Right ventricle myocardium superior (tissue), 1 donor: ENCODE measurements around the gene RELL1. TPM values are rescaled to one million over a fixed set of nuclear protein-coding genes. Genes with fewer than 3 reads are reported as not detected.
A peak's percentile ranks its signal among the peaks of the same experiment; 100 is the strongest.

Experiments
- ATAC-seq: fragments of 200-7000 bp; cut with Tn5 transposase; one replicate; pipeline ENCODE4 v1.9.1; 2020; ENCODE audit warnings: mild to moderate bottlenecking; ENCODE audit not compliant: poor library complexity
- DNase-seq: peaks from one replicate; pipeline ENCODE4 v3.0.0-alpha.2; 2020
- intact Hi-C: fragments of 100-400 bp; cut with DNase I; formaldehyde crosslinking; loops from one replicate; pipeline ENCODE4 v1.11.2; 2022
- total RNA-seq: library from RNA; stranded (reverse); fragmentation: NEBNext Ultra II Directional; extraction: Animal tissue kit (Norgen Biotek cat#: 25700); gene quantifications from one replicate; pipeline ENCODE4 v1.2.1, GENCODE V29; 2021
- donor health status: DM: no; HTN: yes; CAD: no; lungs with severe emphysema.

Gene RELL1
- total RNA-seq, 1 donor from 2014 or later, result 15.8 TPM

DNA sequence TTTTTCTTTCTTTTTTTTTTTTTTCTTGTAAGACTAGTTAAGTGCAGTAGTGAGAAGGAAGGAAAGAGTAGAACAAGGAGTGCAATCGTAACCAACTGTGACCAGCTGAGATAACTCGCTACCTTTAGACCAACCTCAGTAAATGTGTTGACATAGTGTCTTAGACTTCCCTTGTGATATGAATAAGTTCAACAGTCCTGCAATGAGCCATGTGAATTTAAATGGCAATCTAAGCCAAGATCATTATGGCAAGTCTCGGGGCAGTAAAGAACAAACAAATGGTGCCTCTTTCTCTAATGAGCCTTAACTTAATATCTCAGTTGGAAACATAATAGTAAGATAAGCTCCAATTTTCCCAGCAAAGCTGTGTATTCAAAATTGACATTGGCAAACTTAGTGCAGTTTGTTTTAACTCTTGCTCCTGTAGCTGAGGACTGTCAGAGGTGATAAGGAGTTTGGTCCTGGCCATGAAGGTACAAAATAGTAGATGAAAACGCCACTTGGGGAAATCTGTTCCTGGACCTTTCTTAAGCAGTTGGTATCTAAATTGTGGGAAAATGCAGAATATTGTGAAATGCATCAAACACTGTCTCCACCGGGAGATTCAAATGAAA lies 13.8 kb upstream of the RELL1 start:
- ATAC-seq (no peak), DNase-seq (no peak)
- intact Hi-C loops, result no loop called here

GRCh38 chr4:37697566-37697965 lies 11.4 kb upstream of the RELL1 start:
- intact Hi-C loops, result no loop called here
- DNase-seq (no peak), ATAC-seq (no peak)

DNA sequence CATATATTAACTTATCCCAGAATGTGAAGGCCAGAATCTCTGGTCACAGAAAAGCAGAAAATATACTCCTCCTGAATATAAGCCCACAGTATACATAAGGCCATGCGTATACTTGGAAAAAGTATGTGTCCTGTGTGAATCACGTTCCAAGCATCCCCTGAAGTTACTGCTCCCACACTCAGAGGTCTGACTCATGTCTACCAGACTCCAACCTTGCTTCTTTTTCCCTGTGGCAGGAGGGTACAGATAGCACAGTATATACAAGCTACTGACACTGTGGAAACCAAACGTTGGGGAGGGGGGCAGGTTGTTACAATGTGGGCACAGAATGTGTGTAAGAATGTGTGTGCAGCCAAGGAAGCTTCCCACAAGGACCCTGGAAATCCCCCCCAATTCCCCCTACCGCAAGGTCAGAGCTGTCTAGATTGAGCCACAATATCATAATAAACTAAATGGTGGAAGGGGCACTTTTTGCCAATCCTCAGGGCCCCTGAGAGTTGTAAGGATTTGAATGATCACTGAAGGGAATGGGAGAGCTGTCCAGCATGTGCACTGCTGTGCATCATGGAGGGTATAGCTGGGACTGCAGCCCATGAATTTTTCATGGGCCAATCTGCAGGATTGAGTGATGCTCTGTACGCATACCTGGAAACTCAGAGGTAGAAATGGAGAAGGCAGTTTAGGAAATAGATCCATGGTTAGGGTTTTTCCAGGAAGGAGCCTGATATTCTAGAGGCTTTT lies 7.4 kb upstream of the RELL1 start:
- DNase-seq (no peak), ATAC-seq (no peak)
- intact Hi-C loops, result no loop called here

GRCh38 chr4:37693030-37693429 lies 6.9 kb upstream of the RELL1 start:
- intact Hi-C loops, result no loop called here
- DNase-seq (no peak), ATAC-seq (no peak)

GRCh38 chr4:37690976-37691375 lies 4.8 kb upstream of the RELL1 start:
- no peak for ATAC-seq
- DNase-seq, result no peak
- intact Hi-C loops, result no loop called here

- intact Hi-C loops, result loop anchor here (10.0 kb wide), 2 partner anchors 85 to 105 kb away; no protein-coding TSS in a partner anchor
- DNase-seq (no peak), ATAC-seq (no peak)
Measured at GRCh38 chr4:37689353-37690095, 3.3 kb upstream of the RELL1 start.

- ATAC-seq, result no peak
- DNase-seq, result no peak
- intact Hi-C loops, result loop anchor here (10.0 kb wide), 2 partner anchors 83 to 107 kb away; no protein-coding TSS in a partner anchor
Measured at GRCh38 chr4:37687681-37688080, 1.5 kb upstream of the RELL1 start.

DNA sequence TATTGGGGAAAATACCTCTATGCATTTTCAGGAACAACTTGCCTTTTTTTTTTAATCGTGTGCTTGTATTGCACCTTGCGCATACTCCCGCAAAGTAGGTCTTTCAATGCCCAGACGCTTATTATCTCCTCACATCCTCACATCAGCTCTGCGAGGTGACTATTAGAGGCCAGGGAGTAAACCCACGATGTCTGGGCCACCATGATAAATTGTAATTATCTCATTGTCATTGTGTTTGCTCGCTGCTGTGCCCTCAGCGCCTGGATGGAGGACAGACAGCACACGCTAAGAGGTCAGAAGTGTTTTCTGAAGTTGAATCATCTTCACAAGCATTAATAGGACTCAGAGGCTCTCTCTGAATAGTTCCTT lies 1.0 kb upstream of the RELL1 start:
- ATAC-seq, result no peak
- DNase-seq, result no peak
- intact Hi-C loops, result loop anchor here (10.0 kb wide), 2 partner anchors 82 to 108 kb away; no protein-coding TSS in a partner anchor

- no peak for DNase-seq
- ATAC-seq, result peak; percentile 47
- intact Hi-C loops, result loop anchor here (10.0 kb wide), 2 partner anchors 81 to 109 kb away; no protein-coding TSS in a partner anchor
Measured at GRCh38 chr4:37685823-37686372, 278 bp downstream of the RELL1 start.

DNA sequence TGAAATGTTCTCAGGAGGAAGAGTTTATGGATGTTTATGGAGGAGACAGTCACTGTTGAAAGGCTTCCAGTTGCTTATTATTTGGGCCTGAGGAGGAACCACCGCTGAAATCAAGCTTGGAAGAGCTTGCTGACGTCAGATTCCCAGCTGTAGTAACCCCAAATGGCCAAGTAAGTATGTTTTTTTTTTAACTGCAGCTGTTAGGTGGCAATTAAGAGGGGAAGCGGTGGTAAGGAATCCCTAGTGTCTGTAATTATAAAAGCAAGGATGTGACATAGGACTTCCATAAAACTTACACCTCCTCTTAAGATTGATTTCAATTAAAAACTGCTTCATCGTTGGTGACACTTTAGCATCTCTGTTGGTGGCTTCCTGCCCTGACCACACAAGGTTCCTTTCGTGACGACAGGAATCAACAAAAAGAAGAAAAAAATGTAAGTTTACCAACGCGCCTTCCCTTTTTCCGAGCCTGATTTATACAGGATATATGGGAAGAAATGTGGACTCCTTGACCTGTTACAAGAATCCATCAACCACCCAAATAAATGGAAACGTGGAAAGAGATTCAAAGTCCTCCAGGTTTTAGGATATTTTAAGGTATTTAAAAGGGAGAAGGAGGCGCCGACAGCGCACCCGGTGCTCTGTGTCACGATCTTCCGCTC lies 884 bp downstream of the RELL1 start:
- ATAC-seq, result peak; percentile 0
- intact Hi-C loops, result loop anchor here (10.0 kb wide), 2 partner anchors 80 to 110 kb away; no protein-coding TSS in a partner anchor
- DNase-seq, result no peak

- ATAC-seq, result no peak
- intact Hi-C loops, result loop anchor here (10.0 kb wide), 2 partner anchors 79 to 111 kb away; no protein-coding TSS in a partner anchor
- no peak for DNase-seq
Measured at GRCh38 chr4:37684154-37684553, 2.0 kb downstream of the RELL1 start.

- DNase-seq, result no peak
- no peak for ATAC-seq
- intact Hi-C loops, result loop anchor here (10.0 kb wide), 2 partner anchors 78 to 112 kb away; no protein-coding TSS in a partner anchor
Measured at GRCh38 chr4:37682701-37683401, 3.3 kb downstream of the RELL1 start.

- DNase-seq (no peak), ATAC-seq (no peak)
- intact Hi-C loops, result loop anchor here (10.0 kb wide), 2 partner anchors 75 to 115 kb away; no protein-coding TSS in a partner anchor
Measured at GRCh38 chr4:37680089-37680488, 6.1 kb downstream of the RELL1 start.

- no peak for ATAC-seq
- no peak for DNase-seq
- intact Hi-C loops, result no loop called here
Measured at GRCh38 chr4:37679301-37679700, 6.9 kb downstream of the RELL1 start.

DNA sequence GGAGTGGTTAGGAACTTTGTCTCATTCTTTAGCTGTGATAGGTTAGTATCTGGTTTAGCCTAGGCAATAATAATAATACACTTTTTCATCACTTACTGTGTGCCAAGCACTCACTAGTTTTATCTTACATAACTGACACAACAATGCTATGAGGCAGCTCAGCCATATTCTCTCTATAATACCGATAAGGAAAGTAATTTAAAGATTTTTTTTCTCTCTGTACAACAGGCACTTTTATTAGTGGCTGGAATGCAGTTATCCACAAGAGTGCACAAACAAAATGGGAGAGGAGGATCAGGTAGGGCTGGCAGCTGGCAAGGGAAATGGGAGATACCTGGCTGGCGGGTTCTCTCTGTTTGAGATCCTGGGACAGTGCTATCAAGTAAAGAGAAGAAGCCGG lies 7.6 kb downstream of the RELL1 start:
- intact Hi-C loops, result no loop called here
- ATAC-seq (no peak), DNase-seq (no peak)

DNA sequence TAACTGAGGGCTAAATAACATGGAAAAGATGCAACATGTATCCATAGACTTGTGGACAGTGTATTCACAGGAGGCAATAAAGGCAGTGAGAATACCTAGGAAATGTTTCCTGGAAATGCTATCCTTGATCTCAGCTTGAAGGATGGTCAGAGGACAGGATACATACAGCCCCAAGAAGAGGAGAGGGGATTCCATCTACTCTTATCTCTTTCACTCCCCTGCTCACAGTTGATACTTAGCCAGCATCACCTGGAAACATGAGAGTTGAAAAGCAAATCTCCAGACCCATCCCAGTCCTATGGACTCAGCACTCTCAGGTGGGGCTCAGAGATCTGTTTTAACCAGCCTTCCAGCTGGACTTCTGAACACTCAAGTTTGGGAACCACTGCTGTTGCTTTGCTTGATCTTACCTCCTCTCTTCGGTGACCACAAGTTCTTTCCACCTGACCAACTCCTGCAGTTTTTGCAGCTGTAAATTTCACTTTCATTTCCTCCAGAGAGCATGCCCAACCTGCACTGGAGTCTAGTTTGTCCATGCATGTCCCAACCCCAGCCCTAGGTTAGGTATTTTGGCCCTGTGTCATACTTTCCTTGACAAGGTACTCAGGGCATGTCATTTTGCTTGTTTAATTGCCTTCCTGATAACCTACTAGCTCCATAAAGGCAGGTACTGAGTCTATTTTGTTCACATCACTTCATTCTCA lies 10.4 kb downstream of the RELL1 start:
- DNase-seq, result no peak
- intact Hi-C loops, result no loop called here
- ATAC-seq, result no peak

DNA sequence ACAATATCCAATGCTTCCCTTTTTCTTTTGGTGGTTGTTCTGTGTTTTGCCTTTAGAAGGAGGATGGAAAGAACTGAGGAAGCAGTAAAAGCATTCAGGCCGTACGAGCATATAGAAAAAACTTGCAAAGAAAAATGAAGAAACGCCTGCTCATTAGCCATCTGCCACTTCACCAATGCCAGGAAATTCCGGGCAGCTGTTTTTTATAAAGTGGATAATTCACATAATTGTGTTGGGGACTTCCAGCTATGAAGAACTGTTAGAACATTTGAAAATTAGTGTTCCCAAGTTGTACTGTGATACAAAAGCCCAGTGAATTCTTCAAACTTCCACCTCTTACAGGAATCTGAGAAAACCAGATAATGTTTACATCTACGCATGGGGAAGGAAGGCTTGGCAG lies 11.7 kb downstream of the RELL1 start:
- intact Hi-C loops, result no loop called here
- ATAC-seq, result no peak
- no peak for DNase-seq
